ENCODE results near the gene CDV3. TPM values are rescaled to one million over a fixed set of nuclear protein-coding genes. Genes with fewer than 3 reads are reported as not detected.
"Not testable (repeated sequence)": the region's sequence is repeated elsewhere in the genome, so short reads cannot be mapped to it uniquely, and the experiment has no call there.

CDV3 gene, protein sequence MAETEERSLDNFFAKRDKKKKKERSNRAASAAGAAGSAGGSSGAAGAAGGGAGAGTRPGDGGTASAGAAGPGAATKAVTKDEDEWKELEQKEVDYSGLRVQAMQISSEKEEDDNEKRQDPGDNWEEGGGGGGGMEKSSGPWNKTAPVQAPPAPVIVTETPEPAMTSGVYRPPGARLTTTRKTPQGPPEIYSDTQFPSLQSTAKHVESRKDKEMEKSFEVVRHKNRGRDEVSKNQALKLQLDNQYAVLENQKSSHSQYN
- total RNA-seq = 100 to 1,000 TPM; 202 to 204 TPM

DNA sequence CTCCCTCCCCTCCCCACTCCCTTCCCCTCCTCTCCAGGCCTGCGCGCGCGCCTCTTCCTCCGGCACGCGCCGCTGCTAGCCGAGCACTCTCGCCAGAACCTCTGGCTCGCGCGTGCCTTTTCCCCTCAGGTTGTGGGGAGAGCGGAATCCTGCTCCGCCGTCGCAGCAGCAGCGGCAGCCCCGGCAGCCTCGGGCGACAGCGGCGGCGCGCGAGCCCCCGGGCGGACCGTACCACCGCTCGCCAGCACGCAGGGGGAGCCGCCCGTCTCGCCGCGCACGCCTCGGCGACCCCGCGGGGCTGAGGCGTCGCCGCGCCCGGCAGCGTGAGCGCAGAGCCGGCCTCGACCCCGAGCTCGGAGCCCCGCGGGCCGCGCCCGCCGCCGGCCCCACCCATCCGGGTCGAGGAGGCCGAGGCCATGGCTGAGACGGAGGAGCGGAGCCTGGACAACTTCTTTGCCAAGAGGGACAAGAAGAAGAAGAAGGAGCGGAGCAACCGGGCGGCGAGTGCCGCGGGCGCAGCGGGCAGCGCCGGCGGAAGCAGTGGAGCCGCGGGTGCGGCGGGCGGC lies at the start of gene CDV3:
Gene CDV3, plus strand, starts transcription at position 58 of the 566 bp plus-strand sequence. Its CDS starts 359 bp downstream, at position 417.
- DNase-seq (ENCODE audit: low spot score) (no peak), ATAC-seq (peak; percentile 52 to 59)
- Mint-ChIP-seq H3K9me3 (no peaks in the 10 kb centered on the region), H3K36me3 (peaks cover 29% of the 10 kb centered on the region), H3K27me3 (no peaks in the 10 kb centered on the region), H3K4me3 (peak within 1 kb of the TSS; percentile 96), H3K27ac (peak within 1 kb of the TSS; percentile 100), H3K4me1 (ENCODE audit: low read depth in 2 of 2) (peaks cover 46 to 55% of the 10 kb centered on the region in 2 donors)

DNA sequence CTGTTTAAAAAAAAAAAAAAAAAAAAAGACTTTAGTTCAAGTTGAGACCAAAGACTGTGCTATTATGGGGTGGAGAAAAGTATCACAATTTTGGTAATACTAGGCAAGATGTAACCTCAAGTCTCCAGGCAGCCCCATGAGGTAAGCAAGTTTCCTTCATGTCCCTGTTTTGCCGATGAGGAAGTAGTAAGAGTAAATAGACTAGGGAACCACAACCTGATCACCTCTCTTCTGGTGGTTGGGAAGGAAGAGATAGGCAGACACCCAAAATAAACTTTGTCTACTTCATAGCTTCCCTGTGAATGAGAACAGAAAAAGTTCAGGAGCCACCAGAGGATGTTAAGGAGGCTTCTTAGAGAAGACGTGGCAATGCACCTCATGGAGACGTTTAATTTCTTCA lies 49.7 kb upstream of the CDV3 start:
- not testable (repeated sequence) for ATAC-seq

DNA sequence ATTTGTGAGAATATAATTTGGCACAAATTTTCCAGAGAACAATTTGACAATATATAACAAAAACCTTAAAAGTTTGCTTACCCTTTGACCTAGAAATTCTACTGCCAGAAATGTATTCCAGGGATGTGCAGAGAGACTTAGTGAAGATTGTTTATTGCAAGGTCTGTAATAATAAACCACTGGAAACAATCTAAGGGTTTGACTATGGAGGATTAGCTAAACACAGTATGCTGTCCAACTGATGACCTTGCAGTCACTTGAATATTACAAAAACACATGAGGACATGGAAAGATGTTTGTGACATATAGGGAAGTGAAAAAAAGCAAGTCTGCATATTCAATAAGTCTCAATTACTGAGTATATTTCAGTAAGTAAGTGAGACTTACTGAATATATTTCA lies 48.1 kb upstream of the CDV3 start:
- Mint-ChIP-seq H3K4me1 (ENCODE audit: low read depth in 2 of 2) (no peaks in the 10 kb centered on the region), H3K4me3 (no peak overlapping the region), H3K27me3 (peaks cover 8 to 14% of the 10 kb centered on the region in 2 donors), H3K36me3 (no peaks in the 10 kb centered on the region), H3K27ac (no peak overlapping the region), H3K9me3 (peaks cover 3% of the 10 kb centered on the region)
- DNase-seq (ENCODE audit: low spot score) (no peak), ATAC-seq (no peak)

More for the DNA sequence above, 49.7 kb upstream of the CDV3 start:
- not testable (repeated sequence) for H3K27me3 Mint-ChIP-seq; H3K4me3 Mint-ChIP-seq; H3K4me1 Mint-ChIP-seq (ENCODE audit: low read depth in 2 of 2); H3K36me3 Mint-ChIP-seq; H3K9me3 Mint-ChIP-seq; DNase-seq (ENCODE audit: low spot score); H3K27ac Mint-ChIP-seq

DNA sequence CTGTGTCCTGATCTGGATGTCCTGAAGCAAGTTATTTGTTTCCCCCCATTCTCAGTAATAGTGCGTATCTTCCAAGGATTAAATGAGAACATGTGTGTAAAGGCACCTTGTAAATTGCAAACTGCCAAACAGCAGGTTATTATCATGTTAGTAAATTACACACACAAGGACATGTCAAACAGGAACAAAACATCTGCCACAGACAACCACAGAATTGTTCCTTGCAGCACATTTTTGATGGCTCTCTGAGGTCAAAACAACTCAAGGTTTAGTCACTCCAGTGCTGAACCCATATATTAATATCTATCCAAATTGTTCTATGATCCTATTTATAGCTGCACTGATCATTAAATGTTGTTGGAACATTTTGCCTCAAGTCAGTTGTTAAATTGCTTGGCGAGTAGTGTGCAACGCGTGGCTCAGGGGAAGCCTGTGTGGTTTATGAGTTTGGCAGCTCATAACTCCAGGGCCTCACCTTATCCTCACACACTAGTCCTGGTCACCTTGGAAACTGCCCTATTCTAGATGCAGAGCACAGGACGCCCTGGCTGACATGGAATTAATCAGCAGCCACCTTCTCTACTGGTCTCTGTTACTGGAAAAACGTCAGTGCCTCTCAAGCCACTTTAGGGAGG lies 46.3 kb upstream of the CDV3 start:
- H3K4me1 Mint-ChIP-seq (ENCODE audit: low read depth in 2 of 2) = no peaks in the 10 kb centered on the region
- ATAC-seq (no peak), DNase-seq (ENCODE audit: low spot score) (no peak)
- H3K27me3 Mint-ChIP-seq = peaks cover 8 to 14% of the 10 kb centered on the region in 2 donors
- H3K4me3 Mint-ChIP-seq = no peak overlapping the region
- H3K9me3 Mint-ChIP-seq = peaks cover 3% of the 10 kb centered on the region
- H3K36me3 Mint-ChIP-seq = no peaks in the 10 kb centered on the region
- no peak overlapping the region for H3K27ac Mint-ChIP-seq

DNA sequence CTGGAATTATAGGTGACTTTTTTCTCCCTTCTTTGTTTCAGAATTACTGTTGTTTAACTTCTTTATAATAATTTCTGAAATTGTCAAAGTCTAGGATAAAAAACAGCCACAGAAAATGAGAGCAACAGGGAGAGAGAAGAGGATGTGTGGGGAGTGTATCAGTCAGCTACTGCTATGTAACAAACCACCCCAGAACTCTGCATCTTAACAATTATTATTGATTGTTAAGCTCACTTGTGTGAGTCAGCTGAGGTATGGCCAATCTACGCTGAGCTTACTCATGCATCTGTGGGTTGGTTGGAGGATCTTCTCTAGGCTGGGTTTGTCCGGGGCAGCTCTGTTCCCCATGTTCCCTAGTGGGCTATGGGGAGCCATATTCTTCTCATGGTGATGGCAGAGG lies 43.7 kb upstream of the CDV3 start:
- ATAC-seq (no peak), DNase-seq (ENCODE audit: low spot score) (no peak)
- Mint-ChIP-seq H3K4me1 (ENCODE audit: low read depth in 2 of 2) (no peaks in the 10 kb centered on the region), H3K27me3 (peaks cover 8 to 14% of the 10 kb centered on the region in 2 donors), H3K9me3 (peaks cover 3% of the 10 kb centered on the region), H3K27ac (no peak overlapping the region), H3K36me3 (no peaks in the 10 kb centered on the region), H3K4me3 (no peak overlapping the region)

DNA sequence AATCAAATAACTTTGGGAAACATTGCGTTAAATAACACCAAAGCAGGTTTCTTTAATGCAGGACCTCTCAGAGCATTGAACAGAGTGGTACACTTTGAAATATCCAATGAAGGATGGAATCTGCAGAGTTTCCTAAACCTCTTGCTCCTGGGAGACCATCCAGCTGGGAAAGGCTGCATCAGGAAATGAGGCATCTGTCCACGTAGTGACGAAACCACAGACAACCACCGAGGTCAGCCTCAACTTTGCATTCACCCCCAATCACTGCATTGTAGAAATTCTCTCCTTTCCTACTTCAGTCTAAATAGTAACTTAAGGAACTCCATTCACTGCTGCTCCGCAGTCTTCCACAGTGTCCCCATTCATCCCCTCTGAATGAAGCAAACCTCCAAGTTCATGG lies 41.5 kb upstream of the CDV3 start:
- Mint-ChIP-seq H3K9me3 (peaks cover 3% of the 10 kb centered on the region), H3K4me1 (ENCODE audit: low read depth in 2 of 2) (no peaks in the 10 kb centered on the region), H3K4me3 (no peak overlapping the region), H3K36me3 (no peaks in the 10 kb centered on the region), H3K27ac (no peak overlapping the region), H3K27me3 (peaks cover 8 to 14% of the 10 kb centered on the region in 2 donors)
- DNase-seq (ENCODE audit: low spot score) (no peak), ATAC-seq (no peak)

DNA sequence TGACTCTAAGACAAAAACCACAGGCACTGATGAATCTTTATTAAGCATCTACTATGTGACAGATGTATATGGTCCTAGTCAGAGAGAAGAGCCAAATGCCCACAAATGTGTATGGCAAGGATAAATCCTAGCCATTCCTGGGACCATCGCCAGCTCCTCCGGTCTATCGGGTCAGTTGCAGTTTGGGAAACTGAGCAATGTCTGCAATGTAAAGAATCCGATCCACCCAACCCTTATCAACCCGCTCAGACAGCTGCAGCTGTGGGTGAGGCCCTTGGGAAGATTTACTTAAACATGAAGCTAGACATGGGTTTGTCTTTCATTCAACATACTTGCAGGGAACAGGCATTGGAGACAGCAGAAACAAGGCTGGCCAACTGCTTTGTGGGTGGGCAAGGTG lies 40.5 kb upstream of the CDV3 start:
- Mint-ChIP-seq H3K27me3 (peaks cover 7% of the 10 kb centered on the region in 2 donors), H3K27ac (no peak overlapping the region), H3K9me3 (peaks cover 3% of the 10 kb centered on the region), H3K36me3 (no peaks in the 10 kb centered on the region), H3K4me3 (no peak overlapping the region), H3K4me1 (ENCODE audit: low read depth in 2 of 2) (no peaks in the 10 kb centered on the region)
- DNase-seq (ENCODE audit: low spot score) (no peak), ATAC-seq (no peak)

DNA sequence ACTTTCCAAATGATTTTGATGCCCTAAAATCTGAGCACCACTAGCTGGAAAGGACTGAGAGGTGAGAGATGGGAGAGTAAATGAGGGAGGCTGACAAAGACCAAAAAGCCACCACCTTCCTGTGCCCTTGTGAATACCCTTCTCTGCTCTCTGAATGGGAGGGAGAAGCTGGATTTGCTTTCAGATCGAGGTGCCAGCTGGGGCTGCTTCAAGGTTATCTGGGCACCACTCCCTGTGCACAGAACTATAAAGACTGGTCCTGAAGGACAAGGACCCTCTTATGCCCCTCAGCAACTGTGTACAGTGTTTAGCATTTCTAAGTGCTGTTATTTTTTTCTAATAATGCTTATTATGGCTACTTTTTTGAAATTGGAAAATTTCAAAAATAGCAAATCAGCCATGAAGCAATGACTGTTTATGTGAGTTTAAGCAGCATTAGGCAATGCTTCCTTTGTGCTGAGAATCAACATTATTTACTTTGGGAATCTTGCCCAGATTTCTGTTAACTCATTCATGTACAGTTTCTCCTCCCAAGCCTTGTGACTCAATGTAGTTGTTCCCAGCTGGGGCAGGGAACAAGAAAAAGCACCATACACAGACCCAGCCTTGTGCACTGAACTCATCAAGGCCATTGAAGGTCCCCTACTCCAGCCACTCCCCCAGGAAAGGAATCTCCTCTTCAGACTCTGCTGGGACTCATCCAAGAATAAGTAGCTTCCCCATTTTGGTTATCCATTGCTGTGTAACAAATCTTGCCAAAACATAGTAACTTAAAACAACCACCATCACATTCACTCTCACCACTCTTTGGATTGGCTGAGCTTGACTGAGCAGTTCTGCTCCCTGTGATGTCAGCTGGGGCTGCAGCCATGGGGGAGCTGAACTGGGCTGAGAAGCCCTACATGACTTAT lies 37.3 kb upstream of the CDV3 start:
- Mint-ChIP-seq H3K27ac (no peak overlapping the region), H3K36me3 (no peaks in the 10 kb centered on the region), H3K4me1 (ENCODE audit: low read depth in 2 of 2) (peaks cover 0 to 3% of the 10 kb centered on the region in 2 donors), H3K9me3 (no peaks in the 10 kb centered on the region), H3K27me3 (peaks cover 0 to 4% of the 10 kb centered on the region in 2 donors), H3K4me3 (no peak overlapping the region)
- DNase-seq (ENCODE audit: low spot score) (no peak), ATAC-seq (no peak)

DNA sequence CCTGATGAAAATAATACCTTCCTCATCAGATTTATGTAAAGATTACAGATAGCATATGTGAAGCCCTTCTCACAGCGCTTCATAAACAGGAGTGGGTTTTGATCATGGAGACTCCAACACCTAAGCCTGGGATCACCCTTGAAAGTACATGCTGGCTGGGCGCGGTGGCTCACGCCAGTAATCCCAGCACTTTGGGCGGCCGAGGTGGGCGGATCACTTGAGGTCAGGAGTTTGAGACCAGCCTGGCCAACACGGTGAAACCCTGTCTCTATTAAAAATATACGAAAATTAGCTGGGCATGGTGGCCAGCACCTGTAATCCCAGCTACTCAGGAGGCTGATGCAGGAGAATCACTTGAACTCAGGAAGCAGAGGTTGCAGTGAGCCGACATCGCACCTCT lies 36.4 kb upstream of the CDV3 start:
- ATAC-seq; H3K27me3 Mint-ChIP-seq; H3K27ac Mint-ChIP-seq; H3K4me3 Mint-ChIP-seq; H3K4me1 Mint-ChIP-seq (ENCODE audit: low read depth in 2 of 2); H3K36me3 Mint-ChIP-seq; DNase-seq (ENCODE audit: low spot score); H3K9me3 Mint-ChIP-seq: not testable (repeated sequence)

DNA sequence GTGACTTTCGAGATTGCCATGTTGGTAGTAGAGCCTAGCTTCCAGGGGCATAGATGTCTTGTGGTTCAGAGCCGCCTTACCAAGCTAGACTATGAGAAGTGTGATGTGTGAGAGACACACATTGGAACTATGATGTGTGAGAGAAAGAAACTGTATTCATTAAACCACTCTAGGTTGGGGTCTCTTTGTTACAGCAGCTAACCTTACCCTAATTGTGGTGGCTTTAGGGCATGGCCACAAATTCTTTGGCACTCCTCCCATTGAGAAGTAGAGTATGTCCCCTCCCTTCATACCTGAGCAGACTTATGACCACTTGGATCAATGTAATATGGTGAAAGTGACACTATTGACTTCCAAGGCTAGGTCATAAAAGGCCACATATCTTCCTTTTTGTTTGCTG lies 35.3 kb upstream of the CDV3 start:
- Mint-ChIP-seq H3K27me3 (peaks cover 0 to 4% of the 10 kb centered on the region in 2 donors), H3K27ac (no peak overlapping the region)

DNA sequence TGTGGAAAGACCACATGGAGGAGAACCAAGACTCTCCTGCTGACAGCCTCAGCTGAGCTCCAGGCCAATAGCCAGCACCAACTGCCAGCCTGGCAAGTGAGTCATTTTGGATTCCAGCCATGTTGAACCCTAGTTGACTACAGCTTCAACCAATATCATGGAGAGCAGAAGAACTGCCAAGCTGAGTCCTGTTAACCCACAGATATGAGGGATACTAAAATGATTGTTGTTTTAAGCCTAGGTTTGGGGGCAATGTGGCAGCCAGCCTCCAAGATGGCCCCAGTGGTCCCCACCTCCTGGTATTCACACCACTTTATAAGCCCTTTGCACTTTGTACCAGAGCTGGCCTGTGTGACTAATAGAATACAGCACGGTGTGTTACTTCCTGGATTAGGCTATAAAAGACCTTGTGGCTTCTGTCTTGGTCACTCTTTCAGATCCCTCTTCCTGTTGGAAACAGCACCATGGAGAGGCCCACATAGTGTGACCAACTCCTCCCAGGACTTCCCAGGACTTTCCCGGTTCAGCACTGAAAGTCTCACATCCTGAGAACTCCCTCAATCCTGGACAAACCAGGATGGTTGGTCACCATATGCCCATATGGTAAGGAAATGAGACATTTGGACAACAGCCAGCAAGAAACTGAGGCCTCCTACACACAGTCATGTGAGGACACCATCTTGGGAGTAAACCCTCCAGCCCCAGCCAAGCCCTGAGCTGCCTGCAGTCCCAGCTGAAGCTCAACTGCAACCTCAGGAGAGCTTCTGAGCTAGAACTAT lies 32.4 kb upstream of the CDV3 start:
- Mint-ChIP-seq H3K27ac (no peak overlapping the region), H3K4me1 (ENCODE audit: low read depth in 2 of 2) (peaks cover 0 to 3% of the 10 kb centered on the region in 2 donors), H3K4me3 (no peak overlapping the region), H3K36me3 (no peaks in the 10 kb centered on the region), H3K9me3 (no peaks in the 10 kb centered on the region), H3K27me3 (peaks cover 0 to 2% of the 10 kb centered on the region in 2 donors)
- no peak for DNase-seq (ENCODE audit: low spot score)
- peak; percentile 37 to 46 for ATAC-seq

More for the DNA sequence above, 35.3 kb upstream of the CDV3 start:
- H3K9me3 Mint-ChIP-seq = no peaks in the 10 kb centered on the region
- no peaks in the 10 kb centered on the region for H3K36me3 Mint-ChIP-seq
- H3K4me1 Mint-ChIP-seq (ENCODE audit: low read depth in 2 of 2) = peaks cover 0 to 3% of the 10 kb centered on the region in 2 donors
- H3K4me3 Mint-ChIP-seq = no peak overlapping the region
- DNase-seq (ENCODE audit: low spot score) (no peak), ATAC-seq (no peak)

DNA sequence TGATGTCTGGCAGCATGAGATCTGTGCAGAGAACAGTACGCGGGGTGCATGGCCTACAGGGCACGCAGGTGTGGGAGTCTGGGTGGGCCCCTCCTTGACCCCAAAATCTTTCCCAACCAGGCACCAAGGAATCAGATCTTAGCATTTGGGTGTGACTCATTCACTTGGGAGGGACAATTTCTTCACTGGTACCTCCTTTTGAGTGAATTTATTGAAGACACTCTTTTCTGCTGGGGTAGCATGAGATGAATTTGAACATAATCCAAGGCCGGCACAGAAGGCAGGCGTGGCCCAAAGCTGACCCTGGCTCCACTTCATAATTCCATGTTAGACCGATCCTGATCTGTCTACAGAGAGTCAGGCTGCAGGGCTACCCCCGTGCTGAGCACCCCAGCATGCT lies 30.6 kb upstream of the CDV3 start:
- Mint-ChIP-seq H3K9me3 (no peaks in the 10 kb centered on the region), H3K27me3 (no peaks in the 10 kb centered on the region), H3K27ac (no peak overlapping the region), H3K4me1 (ENCODE audit: low read depth in 2 of 2) (peaks cover 0 to 3% of the 10 kb centered on the region in 2 donors), H3K36me3 (no peaks in the 10 kb centered on the region), H3K4me3 (no peak overlapping the region)
- no peak for ATAC-seq
- DNase-seq (ENCODE audit: low spot score) = no peak

DNA sequence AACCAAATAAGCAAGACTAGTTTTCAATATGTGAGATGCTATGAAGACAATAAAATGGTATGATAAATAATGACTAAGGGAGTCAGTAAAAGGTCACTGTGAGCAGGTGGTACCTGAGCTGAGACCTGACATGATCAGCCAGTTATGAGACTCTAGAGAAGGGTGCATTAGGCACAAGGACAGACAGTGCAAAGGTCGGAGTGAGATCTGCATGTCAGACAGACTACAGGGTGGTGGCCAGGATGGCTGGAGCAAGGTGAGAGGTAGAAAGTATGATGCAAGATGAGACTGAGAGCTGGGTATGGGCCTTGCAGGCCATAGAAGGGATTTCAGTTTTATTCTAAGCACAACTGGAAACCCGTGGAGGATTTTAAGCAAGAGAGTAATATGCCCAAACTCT lies 28.5 kb upstream of the CDV3 start:
- ATAC-seq; H3K27me3 Mint-ChIP-seq; H3K9me3 Mint-ChIP-seq; H3K27ac Mint-ChIP-seq; DNase-seq (ENCODE audit: low spot score); H3K36me3 Mint-ChIP-seq; H3K4me1 Mint-ChIP-seq (ENCODE audit: low read depth in 2 of 2); H3K4me3 Mint-ChIP-seq: not testable (repeated sequence)

Measured in natural killer cell treated with Interleukin-12 subunit alpha and Interleukin-12 subunit beta and Interleukin-15 and Interleukin-18, amount 100 ng/mL, for 72 hours (primary cell).